Gastrocnemius medialis (tissue), 4 donors: Measurements from ENCODE around the gene WIPI1. TPM values are rescaled to one million over a fixed set of nuclear protein-coding genes. Genes with fewer than 3 reads are reported as not detected.

Experiments
- ATAC-seq, 2 donors: fragments of 150-250 bp; one replicate each; pipeline ENCODE4 v1.9.1; 2016
- DNase-seq, 2 donors: peaks; one replicate each; pipeline ENCODE4 v3.0.0-alpha.2; 2019
- H3K27ac ChIP-seq, 4 donors: fragments of 200-600 bp; sonication (generic); 1 replicate in 1 of 4; 2 replicates in 3 of 4; pipeline ENCODE4 v1.5.1; 2016 to 2018; ENCODE audit warnings: mild to moderate bottlenecking in 2 of 4, moderate library complexity in 1 of 4
- H3K27me3 ChIP-seq, 3 donors: fragments of 200-600 bp; sonication (generic) in 2 of 3; 1 replicate in 1 of 3; 2 replicates in 2 of 3; pipeline versions ENCODE4 v1.5.1 to v1.6.0; 2016 to 2019; ENCODE audit warnings: mild to moderate bottlenecking in 1 of 3, moderate library complexity in 1 of 3
- H3K36me3 ChIP-seq, 2 donors: fragments of 200-600 bp; sonication (generic) in 1 of 2; one replicate each; pipeline ENCODE4 v1.5.1; 2017 to 2018
- H3K4me1 ChIP-seq, 2 donors: fragments of 200-600 bp; sonication (generic) in 1 of 2; one replicate each; pipeline ENCODE4 v1.5.1; 2016 to 2017; ENCODE audit warnings: mild to moderate bottlenecking in 2 of 2
- H3K4me3 ChIP-seq, 4 donors: fragments of 200-600 bp; sonication (generic) in 3 of 4; 1 replicate in 1 of 4; 2 replicates in 3 of 4; pipeline ENCODE4 v1.5.1; 2016 to 2019; ENCODE audit warnings: mild to moderate bottlenecking in 2 of 4
- H3K9me3 ChIP-seq, 3 donors: fragments of 200-600 bp; sonication (generic) in 2 of 3; 1 replicate in 1 of 3; 2 replicates in 2 of 3; pipeline ENCODE4 v1.5.1; 2016 to 2019
- POLR2A ChIP-seq, 2 donors: fragments of 450-650 bp; IDR thresholded peaks; one replicate each; pipeline ENCODE4 v1.6.1; 2017; ENCODE audit warnings: antibody characterized with exemption in 2 of 2, mild to moderate bottlenecking in 2 of 2, moderate library complexity in 2 of 2
- in situ Hi-C, 4 donors: fragments of 200-750 bp; cut with MboI; loops; one replicate each; pipeline versions ENCODE4 v1.15.0 to v1.8.0; 2017; ENCODE audit warnings: low sequenced_read_pairs in 4 of 4
- intact Hi-C: fragments of 100-400 bp; cut with DNase I; formaldehyde crosslinking; loops from one replicate; pipeline ENCODE4 v1.15.1; 2023; ENCODE audit warnings: low total_unique reads
- total RNA-seq, 4 donors: library from RNA; depleted of rRNA; stranded (reverse); fragments of >200 nt; gene quantifications; one replicate each; pipeline versions ENCODE4 v1.1.0 to v1.2.3, GENCODE V29; 2016
- TF ChIP-seq, protein P1 (sequence below), 5 experiments: fragments of 450-650 bp in 3 of 5; fragments of 200-600 bp in 2 of 5; sonication (generic) in 2 of 5; IDR thresholded peaks in 4 of 5; conservative IDR thresholded peaks in 1 of 5; 1 replicate in 4 of 5; 2 replicates in 1 of 5; pipeline ENCODE4 v1.5.1; 2016 to 2019; ENCODE audit warnings: antibody characterized with exemption in 5 of 5, mild to moderate bottlenecking in 3 of 5, moderate library complexity in 3 of 5

WIPI1 gene
- total RNA-seq, 4 donors from 2014 or later = 79.1 to 182 (median 92.0) TPM

GRCh38 chr17:68441070-68441770 lies 16.1 kb downstream of the WIPI1 start:
- Histone ChIP-seq H3K4me3 (no peak overlapping the region), H3K36me3 (peaks cover 0 to 26% of the 10 kb centered on the region in 2 donors), H3K4me1 (peaks cover 47 to 51% of the 10 kb centered on the region in 2 donors), H3K9me3 (no peaks in the 10 kb centered on the region), H3K27me3 (no peaks in the 10 kb centered on the region), H3K27ac (peak overlapping the region; percentile 75 to 100 (median 95))
- in situ Hi-C loops = loop anchor here in 1 of 4 donors (10.0 kb wide), 1 partner anchor 64 kb away; no protein-coding TSS in a partner anchor
- intact Hi-C loops = no loop called here
- DNase-seq (no peak), ATAC-seq (no peak)
- TF ChIP-seq POLR2A (IDR thresholded peaks at IDR 0.05) = no peak
- TF ChIP-seq, protein P1, sequence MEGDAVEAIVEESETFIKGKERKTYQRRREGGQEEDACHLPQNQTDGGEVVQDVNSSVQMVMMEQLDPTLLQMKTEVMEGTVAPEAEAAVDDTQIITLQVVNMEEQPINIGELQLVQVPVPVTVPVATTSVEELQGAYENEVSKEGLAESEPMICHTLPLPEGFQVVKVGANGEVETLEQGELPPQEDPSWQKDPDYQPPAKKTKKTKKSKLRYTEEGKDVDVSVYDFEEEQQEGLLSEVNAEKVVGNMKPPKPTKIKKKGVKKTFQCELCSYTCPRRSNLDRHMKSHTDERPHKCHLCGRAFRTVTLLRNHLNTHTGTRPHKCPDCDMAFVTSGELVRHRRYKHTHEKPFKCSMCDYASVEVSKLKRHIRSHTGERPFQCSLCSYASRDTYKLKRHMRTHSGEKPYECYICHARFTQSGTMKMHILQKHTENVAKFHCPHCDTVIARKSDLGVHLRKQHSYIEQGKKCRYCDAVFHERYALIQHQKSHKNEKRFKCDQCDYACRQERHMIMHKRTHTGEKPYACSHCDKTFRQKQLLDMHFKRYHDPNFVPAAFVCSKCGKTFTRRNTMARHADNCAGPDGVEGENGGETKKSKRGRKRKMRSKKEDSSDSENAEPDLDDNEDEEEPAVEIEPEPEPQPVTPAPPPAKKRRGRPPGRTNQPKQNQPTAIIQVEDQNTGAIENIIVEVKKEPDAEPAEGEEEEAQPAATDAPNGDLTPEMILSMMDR (IDR thresholded peaks at IDR 0.05 in 4 of 5, conservative IDR thresholded peaks at IDR 0.05 in 1 of 5) = no peak

DNA sequence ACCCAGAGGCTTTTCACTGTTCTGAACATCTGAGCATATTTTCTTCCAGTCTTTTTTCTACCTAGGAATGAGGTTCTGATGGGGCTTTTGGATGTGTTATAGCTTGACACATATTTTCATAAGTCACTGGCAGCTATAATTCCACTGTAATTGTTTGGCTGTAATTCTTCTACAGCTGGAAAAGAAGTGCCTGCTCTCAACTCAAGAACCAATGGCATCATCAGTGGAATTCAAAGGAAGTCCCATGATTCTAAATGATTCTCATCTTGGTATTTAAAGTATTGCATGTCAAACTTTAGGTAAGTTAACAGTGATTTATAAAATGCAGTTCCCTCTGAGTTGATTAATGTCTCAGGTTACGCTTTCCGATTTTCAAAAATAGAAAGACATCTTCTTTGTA lies 16.8 kb downstream of the WIPI1 start:
- in situ Hi-C loops (loop anchor here in 1 of 4 donors (10.0 kb wide), 1 partner anchor 64 kb away; no protein-coding TSS in a partner anchor), intact Hi-C loops (no loop called here)
- ATAC-seq (no peak), DNase-seq (no peak)
- Histone ChIP-seq H3K9me3 (no peaks in the 10 kb centered on the region), H3K36me3 (peaks cover 0 to 22% of the 10 kb centered on the region in 2 donors), H3K27me3 (no peaks in the 10 kb centered on the region), H3K27ac (peak overlapping the region; percentile 75 to 100 (median 95)), H3K4me3 (no peak overlapping the region), H3K4me1 (peaks cover 54 to 58% of the 10 kb centered on the region in 2 donors)
- no peak for TF ChIP-seq POLR2A (IDR thresholded peaks at IDR 0.05)
- TF ChIP-seq, protein P1 (IDR thresholded peaks at IDR 0.05 in 4 of 5, conservative IDR thresholded peaks at IDR 0.05 in 1 of 5) = no peak

GRCh38 chr17:68439656-68440290 lies 17.5 kb downstream of the WIPI1 start:
- peaks cover 56 to 65% of the 10 kb centered on the region in 2 donors for H3K4me1 ChIP-seq
- intact Hi-C loops = no loop called here
- H3K36me3 ChIP-seq = peaks cover 0 to 25% of the 10 kb centered on the region in 2 donors
- DNase-seq (no peak), ATAC-seq (no peak)
- H3K9me3 ChIP-seq = no peaks in the 10 kb centered on the region
- H3K27ac ChIP-seq = peak overlapping the region; percentile 75 to 100 (median 95)
- no peaks in the 10 kb centered on the region for H3K27me3 ChIP-seq
- no peak overlapping the region for H3K4me3 ChIP-seq
- in situ Hi-C loops = loop anchor here in 2 of 4 donors (10.0 kb wide), 2 partner anchors 65 to 175 kb away; no protein-coding TSS in a partner anchor
- no peak for TF ChIP-seq POLR2A (IDR thresholded peaks at IDR 0.05)
- TF ChIP-seq, protein P1 (IDR thresholded peaks at IDR 0.05 in 4 of 5, conservative IDR thresholded peaks at IDR 0.05 in 1 of 5) = no peak

DNA sequence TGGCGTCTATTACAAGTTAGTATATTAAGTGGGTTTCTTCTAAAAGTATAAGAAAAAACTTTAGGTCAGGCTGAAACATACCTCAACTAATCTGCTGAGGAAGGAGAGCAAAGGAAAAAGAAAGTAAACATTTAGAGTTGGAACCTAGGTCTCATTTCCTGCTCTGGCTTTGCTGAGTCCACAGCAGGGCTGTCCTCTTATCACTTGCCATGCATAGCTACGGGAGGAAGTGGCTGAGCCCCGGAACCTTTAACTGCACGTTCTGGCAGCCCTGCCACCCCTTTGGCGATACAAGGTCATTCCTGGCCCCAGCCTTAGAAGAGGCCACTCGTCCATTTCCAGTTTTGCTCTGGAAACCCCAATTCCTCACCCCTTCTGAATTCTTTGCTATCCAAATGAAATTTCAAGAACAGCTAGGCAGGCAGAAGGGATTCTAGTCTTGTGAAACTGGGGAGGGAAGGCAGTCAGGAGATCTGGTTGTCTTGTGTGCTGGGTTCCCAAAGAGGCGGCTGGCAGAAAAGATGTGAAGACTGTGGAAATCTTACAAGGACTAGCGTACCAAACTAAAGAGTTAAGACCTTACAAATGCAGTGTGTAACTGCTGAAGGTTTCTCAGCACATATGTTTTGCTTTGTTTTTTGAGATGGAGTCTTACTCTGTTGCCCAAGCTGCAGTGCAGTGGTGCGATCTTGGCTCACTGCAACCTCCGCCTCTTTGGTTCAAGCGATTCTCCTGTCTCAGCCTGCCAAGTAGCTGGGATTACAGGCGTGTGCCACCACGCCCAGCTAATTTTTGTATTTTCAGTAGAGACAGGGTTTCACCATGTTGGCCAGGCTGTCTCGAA lies 19.1 kb downstream of the WIPI1 start:
- TF ChIP-seq, protein P1 (IDR thresholded peaks at IDR 0.05 in 4 of 5, conservative IDR thresholded peaks at IDR 0.05 in 1 of 5) = no peak
- no peak for TF ChIP-seq POLR2A (IDR thresholded peaks at IDR 0.05)
- intact Hi-C loops (loop anchor here (2.0 kb wide), 1 partner anchor 25 kb away; no protein-coding TSS in a partner anchor), in situ Hi-C loops (loop anchor here in 2 of 4 donors (10.0 kb wide), 1 partner anchor 173 kb away; no protein-coding TSS in a partner anchor)
- Histone ChIP-seq H3K27me3 (no peaks in the 10 kb centered on the region), H3K36me3 (peaks cover 0 to 32% of the 10 kb centered on the region in 2 donors), H3K4me1 (peaks cover 50 to 56% of the 10 kb centered on the region in 2 donors), H3K27ac (peak overlapping the region; percentile 88 to 100 (median 95)), H3K9me3 (no peaks in the 10 kb centered on the region), H3K4me3 (no peak overlapping the region)
- ATAC-seq (no peak), DNase-seq (peak in 1 of 2 donors; percentile 25)
